ENCODE data around the gene ARPP21.

- TF ChIP-seq, protein P1, sequence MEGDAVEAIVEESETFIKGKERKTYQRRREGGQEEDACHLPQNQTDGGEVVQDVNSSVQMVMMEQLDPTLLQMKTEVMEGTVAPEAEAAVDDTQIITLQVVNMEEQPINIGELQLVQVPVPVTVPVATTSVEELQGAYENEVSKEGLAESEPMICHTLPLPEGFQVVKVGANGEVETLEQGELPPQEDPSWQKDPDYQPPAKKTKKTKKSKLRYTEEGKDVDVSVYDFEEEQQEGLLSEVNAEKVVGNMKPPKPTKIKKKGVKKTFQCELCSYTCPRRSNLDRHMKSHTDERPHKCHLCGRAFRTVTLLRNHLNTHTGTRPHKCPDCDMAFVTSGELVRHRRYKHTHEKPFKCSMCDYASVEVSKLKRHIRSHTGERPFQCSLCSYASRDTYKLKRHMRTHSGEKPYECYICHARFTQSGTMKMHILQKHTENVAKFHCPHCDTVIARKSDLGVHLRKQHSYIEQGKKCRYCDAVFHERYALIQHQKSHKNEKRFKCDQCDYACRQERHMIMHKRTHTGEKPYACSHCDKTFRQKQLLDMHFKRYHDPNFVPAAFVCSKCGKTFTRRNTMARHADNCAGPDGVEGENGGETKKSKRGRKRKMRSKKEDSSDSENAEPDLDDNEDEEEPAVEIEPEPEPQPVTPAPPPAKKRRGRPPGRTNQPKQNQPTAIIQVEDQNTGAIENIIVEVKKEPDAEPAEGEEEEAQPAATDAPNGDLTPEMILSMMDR (IDR thresholded peaks at IDR 0.05): no peak
- TF ChIP-seq ZFX (IDR thresholded peaks at IDR 0.05; ENCODE audit: borderline replicate concordance): no peak
Observed at GRCh38 chr3:35651426-35651825, 12.1 kb downstream of the ARPP21 start.
